Colonic mucosa (tissue), 4 donors: Measurements from ENCODE around the gene THAP9. TPM values are rescaled to one million over a fixed set of nuclear protein-coding genes. Genes with fewer than 3 reads are reported as not detected.

Source experiments
- DNase-seq: peaks from one replicate; pipeline ENCODE4 v3.0.0-alpha.2; 2020
- H3K27ac ChIP-seq: fragments of 200-600 bp; one replicate; pipeline ENCODE4 v1.8.0; 2021
- H3K27me3 ChIP-seq: fragments of 200-600 bp; one replicate; pipeline ENCODE4 v1.8.0; 2021
- H3K36me3 ChIP-seq: fragments of 200-600 bp; one replicate; pipeline ENCODE4 v1.8.0; 2021
- H3K4me1 ChIP-seq: fragments of 200-600 bp; one replicate; pipeline ENCODE4 v1.8.0; 2021; ENCODE audit warnings: mild to moderate bottlenecking
- H3K4me3 ChIP-seq: fragments of 200-600 bp; one replicate; pipeline ENCODE4 v1.8.0; 2021
- H3K9ac ChIP-seq, 2 donors: one replicate each; pipeline ENCODE4 v1.7.0; 2013; ENCODE audit warnings: control low read depth in 2 of 2, low read depth in 2 of 2, low read length in 2 of 2
- H3K9me3 ChIP-seq: fragments of 200-600 bp; one replicate; pipeline ENCODE4 v1.8.0; 2021
- intact Hi-C: fragments of 100-400 bp; cut with DNase I; formaldehyde crosslinking; loops from one replicate; pipeline ENCODE4 v1.14.1; 2022
- total RNA-seq, 2 donors: library from RNA; stranded (reverse); fragmentation: NEBNext Ultra II Directional in 1 of 2; extraction: Animal tissue kit (Norgen Biotek cat#: 25700) in 1 of 2; gene quantifications; one replicate each; pipeline ENCODE4 v1.2.1, GENCODE V29; 2021
- TF ChIP-seq, protein P1 (sequence below): fragments of 200-600 bp; IDR thresholded peaks from one replicate; pipeline ENCODE4 v1.8.0; 2022; ENCODE audit warnings: antibody characterized with exemption, mild to moderate bottlenecking
- donor health status: healthy.
- donor health status: DM: no; HTN: no; CAD: no.
- donor health status: DM: no; HTN: no; CAD: no.

THAP9 gene
- total RNA-seq, 2 donors from 2014 or later: 3.5 to 4.6 TPM

DNA sequence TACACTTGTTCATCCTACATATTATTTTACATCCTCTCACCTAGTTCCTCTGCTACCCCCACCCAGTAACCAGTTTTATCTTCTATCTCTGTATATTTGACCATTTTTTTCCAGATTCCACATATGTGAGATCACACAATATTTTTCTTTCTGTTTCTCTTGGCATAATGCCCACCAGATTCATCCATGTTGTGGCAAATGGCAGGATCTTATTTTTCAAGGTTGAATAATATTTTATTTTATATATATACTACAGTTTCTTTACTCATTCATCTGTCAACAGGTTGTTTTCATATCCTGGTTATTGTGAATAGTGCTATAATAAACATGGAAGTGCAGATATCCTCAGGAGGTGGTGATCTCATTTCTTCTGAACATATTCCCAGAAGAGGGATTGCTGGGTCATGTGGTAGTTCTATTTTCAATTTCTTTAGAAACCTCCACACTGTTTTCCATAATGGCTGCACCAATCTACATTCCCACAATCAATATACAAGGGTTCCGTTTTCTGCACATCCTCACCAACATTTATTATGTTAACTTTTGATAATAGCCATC is 48.2 kb downstream of the THAP9 start:
- no peaks in the 10 kb centered on the region for H3K4me1 ChIP-seq
- H3K9ac ChIP-seq: no peak overlapping the region
- H3K27ac ChIP-seq: no peak overlapping the region
- H3K9me3 ChIP-seq: no peaks in the 10 kb centered on the region
- TF ChIP-seq, protein P1, sequence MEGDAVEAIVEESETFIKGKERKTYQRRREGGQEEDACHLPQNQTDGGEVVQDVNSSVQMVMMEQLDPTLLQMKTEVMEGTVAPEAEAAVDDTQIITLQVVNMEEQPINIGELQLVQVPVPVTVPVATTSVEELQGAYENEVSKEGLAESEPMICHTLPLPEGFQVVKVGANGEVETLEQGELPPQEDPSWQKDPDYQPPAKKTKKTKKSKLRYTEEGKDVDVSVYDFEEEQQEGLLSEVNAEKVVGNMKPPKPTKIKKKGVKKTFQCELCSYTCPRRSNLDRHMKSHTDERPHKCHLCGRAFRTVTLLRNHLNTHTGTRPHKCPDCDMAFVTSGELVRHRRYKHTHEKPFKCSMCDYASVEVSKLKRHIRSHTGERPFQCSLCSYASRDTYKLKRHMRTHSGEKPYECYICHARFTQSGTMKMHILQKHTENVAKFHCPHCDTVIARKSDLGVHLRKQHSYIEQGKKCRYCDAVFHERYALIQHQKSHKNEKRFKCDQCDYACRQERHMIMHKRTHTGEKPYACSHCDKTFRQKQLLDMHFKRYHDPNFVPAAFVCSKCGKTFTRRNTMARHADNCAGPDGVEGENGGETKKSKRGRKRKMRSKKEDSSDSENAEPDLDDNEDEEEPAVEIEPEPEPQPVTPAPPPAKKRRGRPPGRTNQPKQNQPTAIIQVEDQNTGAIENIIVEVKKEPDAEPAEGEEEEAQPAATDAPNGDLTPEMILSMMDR: no peak
- H3K4me3 ChIP-seq: no peak overlapping the region
- H3K36me3 ChIP-seq: no peaks in the 10 kb centered on the region
- intact Hi-C loops: no loop called here
- no peaks in the 10 kb centered on the region for H3K27me3 ChIP-seq
- no peak for DNase-seq

DNA sequence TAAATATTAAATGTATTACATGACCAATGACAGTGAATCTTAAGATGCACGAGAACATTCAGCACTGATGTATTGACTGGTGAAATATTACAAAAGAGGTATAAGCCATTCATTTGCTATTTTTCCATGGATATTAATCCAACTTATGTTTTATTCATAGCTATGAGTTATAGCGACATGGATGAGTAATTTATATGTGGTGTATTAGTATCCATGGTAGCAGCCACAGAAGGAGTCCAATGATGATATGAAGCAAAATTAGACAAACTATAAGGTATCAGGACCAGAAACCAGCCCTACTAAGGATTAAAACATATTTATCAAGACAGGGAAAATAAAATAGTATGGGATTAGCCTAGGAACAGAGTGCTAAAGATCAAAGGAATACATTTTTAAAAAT is 50.7 kb downstream of the THAP9 start:
- intact Hi-C loops: no loop called here
- Histone ChIP-seq H3K9ac (no peak overlapping the region), H3K27ac (no peak overlapping the region), H3K4me3 (no peak overlapping the region), H3K9me3 (no peaks in the 10 kb centered on the region), H3K27me3 (no peaks in the 10 kb centered on the region), H3K36me3 (no peaks in the 10 kb centered on the region), H3K4me1 (no peaks in the 10 kb centered on the region)
- TF ChIP-seq, protein P1: no peak
- no peak for DNase-seq

DNA sequence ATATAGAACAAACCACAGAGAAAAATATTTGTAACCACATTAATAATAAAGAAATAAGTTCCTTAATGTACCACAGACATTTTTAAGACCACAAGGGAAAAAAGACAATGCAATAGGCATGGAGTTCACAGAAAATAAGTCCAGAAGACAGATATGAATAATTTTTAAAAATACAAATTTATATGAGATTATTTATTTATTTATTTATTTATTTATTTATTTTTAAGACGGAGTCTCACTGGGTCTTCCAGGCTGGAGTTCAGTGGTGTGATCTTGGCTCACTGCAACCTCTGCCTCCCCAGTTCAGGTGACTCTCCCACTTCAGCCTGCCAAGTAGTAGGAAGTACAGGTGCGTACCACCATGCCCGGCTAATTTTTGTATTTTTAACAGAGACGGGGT is 53.7 kb downstream of the THAP9 start:
- TF ChIP-seq, protein P1: no peak
- Histone ChIP-seq H3K9me3 (no peaks in the 10 kb centered on the region), H3K27me3 (no peaks in the 10 kb centered on the region), H3K4me1 (no peaks in the 10 kb centered on the region), H3K27ac (no peak overlapping the region), H3K36me3 (no peaks in the 10 kb centered on the region), H3K4me3 (no peak overlapping the region), H3K9ac (no peak overlapping the region)
- no peak for DNase-seq
- intact Hi-C loops: no loop called here

DNA sequence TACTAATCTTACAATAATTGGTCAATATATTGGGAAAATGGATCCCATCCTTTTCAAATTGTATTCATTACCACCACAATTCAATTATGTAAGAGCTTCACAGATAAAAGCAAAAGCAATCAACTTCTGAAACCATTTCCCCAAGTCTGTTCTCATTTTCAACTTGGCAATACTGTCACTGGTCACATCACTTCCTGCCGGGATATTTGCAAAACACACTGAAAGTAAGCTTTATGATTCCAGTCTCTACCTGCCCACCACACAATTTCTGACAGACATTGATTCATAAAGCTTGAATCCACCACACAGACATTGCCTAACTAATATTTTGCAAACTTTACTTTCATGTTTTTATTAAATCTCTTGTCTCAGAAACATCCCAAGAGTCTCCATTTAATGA is 56.5 kb downstream of the THAP9 start:
- H3K9ac ChIP-seq: no peak overlapping the region
- TF ChIP-seq, protein P1: no peak
- H3K9me3 ChIP-seq: no peaks in the 10 kb centered on the region
- no peak overlapping the region for H3K27ac ChIP-seq
- H3K36me3 ChIP-seq: no peaks in the 10 kb centered on the region
- H3K4me1 ChIP-seq: no peaks in the 10 kb centered on the region
- no peak overlapping the region for H3K4me3 ChIP-seq
- DNase-seq: no peak
- H3K27me3 ChIP-seq: no peaks in the 10 kb centered on the region
- intact Hi-C loops: no loop called here

DNA sequence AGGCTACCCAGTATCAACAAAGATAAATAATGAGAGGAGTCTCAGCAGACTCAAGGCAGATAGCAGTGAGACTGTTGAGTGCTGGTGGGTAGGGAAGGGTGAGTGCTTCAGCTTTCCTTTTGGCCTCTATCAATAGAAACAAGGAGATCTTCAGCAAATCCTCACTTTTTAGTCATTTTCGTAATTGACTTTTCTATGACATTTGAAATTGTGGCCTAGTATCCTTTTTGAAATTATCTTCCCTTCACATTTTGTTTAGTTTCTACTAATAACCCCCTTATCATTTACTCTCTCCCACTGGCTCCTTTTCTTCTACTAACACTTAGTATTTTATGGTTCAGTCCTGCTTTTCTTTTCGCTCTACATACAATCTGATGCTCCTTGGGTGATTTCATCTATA is 65.2 kb downstream of the THAP9 start:
- Histone ChIP-seq H3K27me3 (no peaks in the 10 kb centered on the region), H3K9ac (no peak overlapping the region), H3K36me3 (no peaks in the 10 kb centered on the region), H3K4me1 (no peaks in the 10 kb centered on the region), H3K27ac (no peak overlapping the region), H3K9me3 (no peaks in the 10 kb centered on the region), H3K4me3 (no peak overlapping the region)
- DNase-seq: no peak
- intact Hi-C loops: no loop called here
- TF ChIP-seq, protein P1: no peak

DNA sequence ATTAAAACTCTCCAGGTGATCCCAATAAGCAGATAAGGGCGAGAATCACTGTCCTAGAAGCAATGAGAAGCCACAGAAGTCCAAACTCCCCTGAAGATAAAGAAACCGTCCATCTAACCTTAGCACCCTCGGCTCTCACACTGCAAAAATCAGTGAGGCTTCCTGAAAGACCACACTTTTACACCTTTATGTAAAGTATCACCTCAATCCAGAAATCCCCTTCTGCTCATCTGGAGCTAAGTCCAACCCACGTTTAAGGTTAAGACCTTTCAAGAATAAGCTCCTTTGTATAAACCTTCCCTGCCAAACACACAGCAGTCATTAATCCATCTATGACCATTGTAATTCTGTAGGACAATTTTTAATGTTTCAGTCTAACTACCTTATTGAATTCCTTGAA is 68.4 kb downstream of the THAP9 start:
- TF ChIP-seq, protein P1: no peak
- Histone ChIP-seq H3K9me3 (no peaks in the 10 kb centered on the region), H3K4me3 (no peak overlapping the region), H3K4me1 (no peaks in the 10 kb centered on the region), H3K27me3 (no peaks in the 10 kb centered on the region), H3K36me3 (no peaks in the 10 kb centered on the region), H3K27ac (no peak overlapping the region), H3K9ac (no peak overlapping the region)
- DNase-seq: no peak
- intact Hi-C loops: no loop called here
